NCI-H345 treated with DMSO at 0.1 percent for 48 hours (cell line): ENCODE data around the gene BAIAP2.

Experiments used
- DNase-seq: peaks from one replicate; lab custom pipeline; 2025; ENCODE audit not compliant: unreplicated experiment; lab: John Stamatoyannopoulos, UW

The BAIAP2 gene

DNA sequence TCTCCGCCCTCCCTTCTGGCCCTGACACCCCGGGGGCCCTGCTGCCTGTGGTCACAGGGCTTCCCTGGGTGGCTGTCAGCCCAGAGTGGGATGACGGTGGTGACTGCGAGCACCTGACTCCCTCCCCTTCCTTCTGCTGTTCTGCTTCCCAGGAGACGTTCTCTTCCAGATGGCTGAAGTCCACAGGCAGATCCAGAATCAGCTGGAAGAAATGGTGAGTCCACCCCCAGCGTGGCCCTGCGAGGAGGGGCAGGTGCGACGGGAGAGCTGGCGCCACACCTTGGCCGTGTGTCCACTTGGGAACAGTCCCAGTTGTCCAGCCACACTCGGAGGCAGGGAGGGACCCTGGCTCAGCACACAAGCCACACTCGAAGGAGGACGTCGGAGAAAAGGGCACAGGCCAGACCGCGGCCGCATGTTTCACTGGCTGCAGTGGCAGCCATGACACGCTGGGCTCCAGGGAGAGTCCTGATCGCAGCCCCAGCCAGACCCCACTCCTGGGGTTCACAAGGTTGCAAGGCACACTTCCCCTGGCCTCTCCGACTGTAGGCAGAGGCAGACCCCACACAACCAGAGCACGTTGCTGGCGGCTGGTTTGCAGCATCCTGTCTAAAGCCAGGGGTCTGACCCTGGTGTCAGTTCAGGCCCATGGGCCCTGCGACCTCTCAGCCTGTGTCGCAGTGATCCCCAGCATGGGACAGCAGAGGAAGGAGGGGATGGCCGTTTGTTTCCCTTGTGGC lies 49.9 kb downstream of the BAIAP2 start:
- DNase-seq, result no peak

DNA sequence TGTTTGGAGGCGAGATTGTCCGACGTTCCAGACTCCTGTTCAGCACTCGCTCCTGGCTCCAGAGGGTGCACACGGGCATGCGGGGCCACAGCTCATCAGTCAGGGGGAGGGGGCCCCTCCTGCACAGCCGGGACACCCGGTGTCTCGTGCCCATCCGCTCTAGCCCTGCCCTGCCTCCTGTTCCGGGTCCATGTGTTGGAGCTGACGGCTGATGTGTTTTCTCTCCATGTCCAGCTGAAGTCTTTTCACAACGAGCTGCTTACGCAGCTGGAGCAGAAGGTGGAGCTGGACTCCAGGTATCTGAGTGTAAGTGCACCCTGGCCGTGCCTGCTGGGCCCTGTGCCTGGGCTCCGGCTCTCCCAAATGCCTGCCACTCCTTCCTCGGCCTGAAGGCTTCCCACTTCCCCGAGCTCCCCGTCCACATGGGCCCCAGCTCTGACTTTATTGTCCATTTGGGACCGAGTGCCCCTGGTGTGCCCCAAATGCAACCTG lies 50.5 kb downstream of the BAIAP2 start:
- no peak for DNase-seq

GRCh38 chr17:81086789-81087551 lies 52.0 kb downstream of the BAIAP2 start:
- no peak for DNase-seq

DNA sequence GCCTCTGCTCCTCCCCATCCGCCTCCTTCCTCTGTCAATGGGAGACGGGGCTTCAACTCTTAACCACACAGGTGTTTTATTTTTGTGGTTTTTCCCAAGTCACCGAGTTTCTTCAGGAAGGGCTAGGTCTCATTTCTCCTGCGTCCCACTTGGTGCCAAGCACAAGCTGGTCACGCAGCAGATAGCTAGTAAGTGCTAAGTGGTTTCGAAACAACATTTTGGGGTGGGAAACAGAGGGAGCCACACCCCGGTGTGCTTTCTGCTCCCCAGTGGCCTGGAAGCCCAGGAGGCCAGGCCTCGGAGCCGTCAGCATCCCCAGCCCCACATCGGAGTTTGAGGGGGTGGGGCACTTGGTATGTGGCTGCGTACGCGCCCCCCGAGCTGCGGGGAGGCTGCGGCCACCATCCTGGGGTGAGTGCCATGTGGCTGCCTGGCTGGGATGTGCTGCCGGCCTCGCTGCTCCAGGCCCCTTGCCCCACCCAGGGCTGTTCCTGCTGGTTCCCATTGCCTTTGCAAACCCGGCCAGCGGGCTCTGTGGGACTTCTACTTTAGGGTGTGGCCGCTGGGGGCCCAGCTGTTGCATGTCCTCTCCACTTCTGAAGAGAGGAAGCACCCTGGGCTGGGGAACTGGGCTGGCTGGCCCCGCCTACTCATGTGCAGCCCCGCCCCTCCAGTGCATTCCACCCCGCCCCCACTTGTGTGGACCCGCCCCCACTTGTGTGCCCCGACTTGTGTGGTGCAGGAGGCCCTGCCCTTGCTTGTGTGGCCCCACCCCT lies 55.6 kb downstream of the BAIAP2 start:
- no peak for DNase-seq

GRCh38 chr17:81091154-81091553 lies 56.2 kb downstream of the BAIAP2 start:
- no peak for DNase-seq

- no peak for DNase-seq
Observed at GRCh38 chr17:81091774-81092517, 57.0 kb downstream of the BAIAP2 start.

GRCh38 chr17:81092518-81093095 lies 57.7 kb downstream of the BAIAP2 start:
- DNase-seq, result no peak

DNA sequence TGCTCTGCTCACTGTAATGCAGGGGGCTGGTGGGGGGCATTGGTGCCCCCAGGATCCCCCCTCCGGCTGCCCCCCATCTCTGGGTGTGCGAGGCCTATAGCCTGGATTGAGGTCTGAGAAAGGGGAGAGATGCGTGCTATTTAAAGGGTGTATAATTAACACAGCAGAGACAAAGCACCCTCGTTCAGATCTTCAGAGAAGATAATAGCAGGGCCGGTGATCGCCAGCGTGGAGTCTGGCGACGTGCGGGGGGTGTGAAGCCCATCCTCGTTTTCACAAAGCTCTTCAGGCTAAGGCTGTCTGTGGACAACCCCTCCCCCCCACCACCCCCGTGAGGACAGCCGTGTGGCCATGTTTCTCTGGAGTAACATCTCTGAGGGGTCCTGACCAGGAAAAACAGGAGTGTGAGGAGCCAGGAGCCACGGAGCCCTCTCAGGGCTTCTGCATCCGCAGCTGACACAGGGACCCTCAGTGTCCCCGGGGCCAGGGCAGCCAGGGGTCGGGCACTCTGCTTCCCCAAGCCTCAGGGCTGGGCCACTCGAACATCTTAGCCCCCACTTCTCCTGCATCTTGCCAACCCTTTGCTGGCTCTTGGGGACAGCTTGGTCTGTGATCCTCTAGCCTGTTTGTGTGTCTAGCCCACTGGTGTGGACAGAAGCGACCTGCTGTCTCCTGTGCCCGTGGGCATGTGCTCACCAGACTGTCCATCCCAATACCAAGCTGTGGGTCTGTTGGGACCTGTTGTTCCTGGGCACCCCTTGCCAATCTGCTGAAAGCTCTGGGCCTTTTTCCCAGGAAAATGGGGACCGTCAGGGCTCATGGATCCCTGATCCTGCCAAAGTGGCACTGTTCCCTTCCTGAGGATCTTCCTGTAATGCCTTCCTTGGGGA lies 58.9 kb downstream of the BAIAP2 start:
- no peak for DNase-seq

DNA sequence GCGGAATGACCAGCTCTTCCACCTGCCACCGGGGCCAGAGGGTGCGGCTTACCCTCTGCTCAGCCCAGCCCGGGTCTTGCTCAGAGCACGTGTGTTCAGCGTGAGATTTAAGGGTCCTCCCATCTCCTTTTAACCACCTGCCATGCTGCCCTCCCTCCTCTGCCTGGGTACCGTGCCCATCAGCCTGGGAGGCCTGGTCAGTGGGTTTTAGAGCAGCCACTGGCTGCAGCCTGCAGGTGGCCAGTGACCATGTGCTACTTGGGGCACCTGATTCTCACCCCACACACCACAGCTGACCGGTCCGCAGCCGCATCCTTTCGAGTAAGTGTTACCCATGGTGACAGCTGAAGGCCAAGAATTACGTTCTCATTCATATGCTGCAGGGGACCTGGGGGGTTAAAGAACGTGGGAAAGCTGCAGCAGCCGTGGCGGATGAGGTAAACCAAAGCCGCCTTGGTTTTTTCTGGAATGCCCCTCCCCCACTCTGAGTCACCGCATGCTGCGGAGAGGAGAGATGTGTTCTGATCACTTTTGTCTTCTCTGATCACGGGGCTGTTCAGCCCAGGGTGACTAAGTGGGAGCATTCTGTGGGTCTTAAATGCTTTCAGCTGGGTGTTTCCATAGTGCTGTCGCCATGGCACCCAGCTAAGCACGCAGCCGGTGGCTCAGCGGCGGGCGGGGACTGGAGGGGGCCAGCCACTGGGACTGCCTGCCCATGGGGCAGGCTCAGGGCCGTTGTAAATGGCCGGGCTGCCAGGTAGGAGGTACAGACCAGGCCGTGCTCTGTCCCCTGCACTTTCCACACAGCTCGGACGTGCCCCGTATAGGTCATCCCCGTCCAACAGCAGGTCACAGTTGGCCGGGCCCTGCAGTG lies 59.8 kb downstream of the BAIAP2 start:
- DNase-seq, result peak; percentile 93

DNA sequence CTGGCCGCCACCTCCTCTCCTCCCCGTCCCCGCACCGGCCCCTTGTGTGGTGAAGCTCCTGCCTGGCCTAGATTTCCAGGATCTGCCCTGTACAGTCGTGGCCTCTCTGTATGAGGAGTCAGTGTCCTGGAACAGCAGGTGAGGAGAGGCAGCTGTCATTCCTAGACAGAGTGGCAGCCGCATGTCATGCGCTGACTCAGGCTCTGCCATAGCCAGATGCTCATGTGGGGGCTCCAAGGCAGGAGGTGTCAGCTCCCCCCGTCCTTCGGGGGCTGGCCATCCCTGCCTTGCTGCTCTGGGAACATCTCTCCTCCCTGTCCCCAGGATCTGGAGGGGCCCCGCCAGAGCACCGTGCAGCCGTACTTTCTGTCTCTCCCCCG lies 60.4 kb downstream of the BAIAP2 start:
- DNase-seq, result no peak

DNA sequence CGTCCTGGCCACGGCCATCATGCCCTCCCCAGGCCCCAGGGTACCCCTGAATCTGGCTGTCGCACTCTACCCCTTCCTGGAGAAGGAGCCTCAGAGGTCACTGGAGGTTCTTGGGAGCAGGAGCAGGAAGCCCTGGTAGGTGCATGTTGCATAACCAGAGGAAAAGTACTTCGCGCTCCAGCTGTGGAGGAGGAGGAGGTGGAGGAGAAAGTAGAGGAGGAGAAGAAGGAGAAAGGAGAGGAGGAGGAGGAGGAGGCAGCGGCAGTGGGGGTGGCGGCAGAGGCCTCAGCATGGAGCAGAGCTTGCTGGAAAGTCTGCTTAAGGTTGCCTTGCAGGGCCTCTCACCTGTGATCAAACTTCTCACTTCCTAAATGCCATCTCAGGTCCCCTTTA lies 61.8 kb downstream of the BAIAP2 start:
- no peak for DNase-seq

- DNase-seq, result no peak
Observed at GRCh38 chr17:81097134-81097942, 62.4 kb downstream of the BAIAP2 start.

GRCh38 chr17:81097943-81098308 lies 63.0 kb downstream of the BAIAP2 start:
- DNase-seq, result no peak

- no peak for DNase-seq
Observed at GRCh38 chr17:81099888-81100287, 64.9 kb downstream of the BAIAP2 start.

DNA sequence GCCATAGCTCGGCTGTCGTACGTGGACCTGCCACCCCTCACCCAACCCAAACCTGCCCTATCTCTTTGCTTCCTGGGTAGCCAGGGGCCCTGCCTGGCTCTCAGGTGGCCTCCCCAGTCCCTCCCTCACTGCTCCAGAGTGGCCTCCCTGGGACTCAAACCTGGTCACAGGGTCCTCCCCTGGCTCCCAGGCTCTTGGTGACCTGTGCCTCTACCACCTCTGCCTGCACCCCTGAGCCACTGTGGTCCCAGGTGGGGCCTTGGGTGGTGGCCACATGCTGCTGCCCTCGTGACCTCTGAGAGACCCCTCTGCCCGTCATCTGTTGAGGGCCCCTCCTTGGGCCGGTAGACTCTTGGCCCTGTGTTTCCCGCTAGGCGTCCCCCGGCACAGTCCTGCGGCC lies 65.7 kb downstream of the BAIAP2 start:
- no peak for DNase-seq

GRCh38 chr17:81101614-81102306 lies 66.8 kb downstream of the BAIAP2 start:
- DNase-seq, result peak; percentile 77

DNA sequence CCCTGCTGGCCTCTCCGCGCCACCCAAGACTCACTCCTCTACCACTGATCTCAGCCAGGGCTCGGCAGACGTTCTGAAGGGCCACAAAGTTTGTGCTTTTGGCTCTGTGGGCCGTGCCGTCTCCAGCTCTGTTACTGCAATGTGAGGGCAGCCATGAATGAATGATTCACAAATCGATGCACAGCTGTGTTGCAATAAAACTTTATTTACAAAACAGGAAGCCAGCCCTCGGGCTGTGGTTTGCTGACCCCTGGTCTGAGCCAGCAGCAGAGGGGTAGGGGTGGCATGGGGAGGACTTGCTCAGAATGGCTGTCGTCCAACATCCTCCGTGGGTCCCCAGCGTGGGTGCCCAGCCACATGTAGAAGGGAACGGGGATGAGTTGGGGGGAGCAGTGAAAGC lies 67.4 kb downstream of the BAIAP2 start:
- DNase-seq, result no peak
